Tongue (tissue), 2 donors: ENCODE measurements around the gene SLIT3. TPM values are rescaled to one million over a fixed set of nuclear protein-coding genes. Genes with fewer than 3 reads are reported as not detected.

ENCODE experiments used
- DNase-seq: peaks from one replicate; pipeline ENCODE4 v3.0.0-alpha.2; 2015
- total RNA-seq: library from RNA; depleted of rRNA; stranded (reverse); fragments of >200 nt; gene quantifications from one replicate; pipeline ENCODE4 v1.2.3, GENCODE V29; 2014

Gene SLIT3
- total RNA-seq, 1 donor from 2014 or later: 21.4 TPM

DNA sequence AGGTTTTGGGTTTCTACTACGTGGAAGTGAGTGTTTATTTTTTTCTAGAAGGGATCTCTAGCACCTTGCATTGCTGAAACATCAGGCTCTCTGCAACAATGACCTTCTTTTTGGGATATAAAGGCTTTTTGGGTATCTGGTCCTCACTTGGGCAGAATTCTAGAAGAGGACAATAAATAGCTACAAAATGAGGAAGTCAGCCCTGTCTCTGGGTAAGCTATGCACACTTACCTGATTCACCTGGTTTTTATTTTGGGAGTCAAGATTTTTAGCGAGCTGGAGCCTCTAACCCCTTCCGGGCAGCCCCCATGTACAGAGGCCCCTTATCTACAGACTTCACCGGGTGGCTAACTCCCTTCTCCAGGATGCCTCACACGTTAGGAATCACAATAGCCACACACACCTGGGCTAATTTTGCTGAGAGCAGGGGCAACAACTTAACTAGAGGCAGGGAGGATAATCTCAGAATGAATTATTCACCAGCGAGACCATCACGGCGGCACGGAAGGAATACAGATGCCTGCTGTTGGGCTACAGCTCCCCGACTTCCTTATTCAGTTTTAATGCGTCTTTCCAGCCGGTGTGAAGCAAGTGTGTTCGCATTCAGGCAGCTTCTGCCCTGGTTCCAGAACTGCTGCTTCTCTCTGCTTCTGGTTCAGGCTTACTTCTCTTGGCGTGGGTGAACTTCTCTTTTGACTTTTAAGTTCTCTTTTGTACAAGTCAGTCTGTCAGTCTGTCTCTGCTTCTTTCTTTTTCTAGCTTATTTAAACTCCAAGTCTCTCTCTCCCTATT is 380.7 kb downstream of the SLIT3 start:
- no peak for DNase-seq

DNA sequence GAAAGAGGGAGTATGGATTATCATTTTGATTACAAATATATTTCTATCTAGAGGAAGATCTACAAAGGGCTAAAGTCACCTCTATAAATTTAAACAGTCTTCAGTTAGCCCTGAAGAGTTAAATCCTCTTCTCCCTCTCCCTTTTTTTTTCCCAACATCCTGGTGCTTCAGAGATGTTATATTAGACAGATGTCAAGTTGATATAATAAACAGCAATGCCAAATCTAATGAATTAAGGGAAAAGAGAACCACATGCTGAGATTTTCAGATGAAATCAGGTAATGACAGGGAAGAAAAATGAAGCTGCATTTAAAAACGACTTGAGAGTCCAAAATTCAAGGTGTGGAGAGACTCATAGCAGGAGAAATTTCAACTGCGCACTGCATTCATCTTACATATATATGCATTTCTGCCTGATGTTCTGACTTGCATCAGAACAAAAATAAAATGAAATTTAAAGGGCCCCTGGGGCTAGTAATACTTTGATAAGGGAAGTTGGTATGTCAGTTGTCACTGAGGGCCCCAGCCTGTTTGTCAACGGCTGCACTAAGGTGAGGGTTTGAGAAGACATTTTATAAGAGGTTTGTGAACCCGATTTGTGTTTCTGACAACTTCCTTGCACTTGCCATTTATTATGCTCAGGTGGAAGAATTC is 382.9 kb downstream of the SLIT3 start:
- DNase-seq: no peak

DNA sequence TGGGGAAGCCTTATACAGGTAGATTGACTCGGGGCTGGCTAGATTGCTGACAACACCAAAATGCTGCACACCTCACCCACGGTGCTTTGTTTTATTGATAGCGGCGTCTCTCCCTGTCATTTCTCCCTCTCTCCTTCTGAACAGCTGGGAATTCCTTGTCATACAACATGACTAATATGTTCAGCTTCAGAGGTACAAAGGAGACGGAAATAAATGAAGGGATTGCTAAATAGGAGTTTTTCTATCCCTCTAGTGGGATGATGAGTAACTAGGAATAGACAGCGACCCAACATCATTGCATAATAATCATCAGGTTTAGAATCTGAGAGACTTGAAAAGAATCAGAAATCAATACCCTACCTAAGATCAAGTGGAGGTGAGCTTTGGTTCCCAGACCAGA is 384.1 kb downstream of the SLIT3 start:
- DNase-seq: no peak

DNA sequence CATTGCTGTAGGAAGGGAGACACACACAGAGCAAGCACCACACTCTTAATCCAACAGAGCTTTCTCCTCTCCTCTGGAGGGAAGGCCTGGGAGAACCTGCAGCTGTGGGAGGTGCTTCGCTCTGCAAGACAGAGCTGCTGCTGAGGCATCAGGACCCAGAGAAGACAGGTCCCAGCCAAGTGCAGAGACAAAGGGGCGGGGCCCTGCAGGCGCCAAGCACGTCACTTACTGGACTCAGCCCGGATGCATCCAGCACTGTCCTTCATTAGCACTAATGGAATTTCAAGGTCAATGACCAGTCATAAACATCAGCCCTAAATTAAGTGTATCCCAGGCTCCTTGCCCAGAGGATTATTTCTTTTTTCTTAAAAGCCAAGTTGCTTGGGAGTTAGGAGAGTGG is 384.7 kb downstream of the SLIT3 start:
- peak; percentile 13 for DNase-seq

DNA sequence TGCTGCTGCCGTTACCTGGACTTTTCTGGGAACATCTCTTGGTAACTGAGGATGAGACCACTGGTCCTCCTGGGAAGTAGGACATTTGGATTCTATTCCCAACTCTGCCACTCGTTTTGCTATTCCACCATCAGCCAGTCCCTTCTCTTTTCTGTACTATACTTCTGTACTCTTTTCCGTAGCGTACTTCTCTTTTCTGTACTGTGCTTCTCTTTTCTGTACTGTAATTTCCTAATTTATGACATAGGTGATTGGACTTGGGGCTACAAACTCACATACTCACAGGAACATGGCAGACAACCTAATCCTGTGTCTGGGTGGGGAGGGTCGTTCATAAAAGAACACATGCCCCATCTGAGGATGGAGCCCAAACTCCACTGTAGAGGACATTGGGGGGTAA is 386.4 kb downstream of the SLIT3 start:
- no peak for DNase-seq

DNA sequence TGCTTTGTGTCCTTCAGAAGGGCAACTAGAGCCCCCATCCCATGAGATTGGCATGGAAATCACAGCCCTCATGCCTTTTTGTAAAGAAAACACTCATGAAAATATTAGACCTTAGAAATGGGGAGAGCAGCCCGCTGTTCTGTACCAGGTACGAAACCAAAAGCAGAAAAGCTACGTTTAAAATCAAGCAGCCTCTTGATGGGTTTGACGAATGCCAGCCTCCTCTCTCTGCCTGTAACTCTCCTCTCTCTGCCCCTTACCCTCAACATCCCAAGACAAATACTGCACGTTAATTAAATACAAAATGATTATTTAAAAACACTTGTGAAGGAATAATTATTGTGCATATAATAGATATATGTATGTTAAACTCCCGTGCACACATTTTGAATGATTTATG is 390.1 kb downstream of the SLIT3 start:
- no peak for DNase-seq

DNA sequence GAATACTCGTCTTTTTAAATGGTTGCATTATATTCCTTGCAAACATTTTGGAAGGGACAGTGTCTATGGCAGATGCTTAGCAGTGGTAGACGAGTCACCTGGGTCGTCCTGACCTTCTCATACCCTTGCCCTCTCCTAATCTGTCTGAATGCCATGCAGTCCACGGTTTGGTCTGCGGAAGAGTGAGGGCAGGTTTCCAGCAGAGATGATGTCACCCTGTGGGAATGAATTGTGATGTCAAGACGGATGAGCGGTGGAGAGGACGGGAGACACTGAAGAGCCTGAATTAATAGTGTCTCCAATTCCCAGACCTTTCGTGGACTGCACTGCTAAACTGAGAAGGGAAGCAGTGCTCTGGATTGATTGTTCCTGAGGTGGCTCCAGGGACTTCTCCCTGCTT is 392.7 kb downstream of the SLIT3 start:
- DNase-seq: no peak

DNA sequence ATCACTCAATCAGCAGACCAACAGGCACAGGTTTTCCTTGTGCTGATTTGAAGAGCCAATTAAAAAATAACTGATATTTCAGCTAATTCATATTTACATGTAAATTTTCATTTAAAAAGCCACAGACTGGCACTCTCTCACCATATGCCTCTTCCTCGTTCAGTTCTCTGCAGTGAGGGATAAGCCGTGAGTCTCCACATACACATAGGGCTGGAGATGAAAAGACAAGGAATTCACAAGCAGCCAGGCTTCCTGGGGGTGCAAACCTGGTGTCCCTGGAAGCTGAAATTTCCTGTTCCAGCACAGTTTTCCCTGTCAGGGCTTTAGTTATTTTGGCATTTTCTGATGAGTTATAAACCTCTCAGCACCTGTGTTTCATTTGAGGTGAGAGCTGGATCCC is 397.9 kb downstream of the SLIT3 start:
- DNase-seq: no peak

DNA sequence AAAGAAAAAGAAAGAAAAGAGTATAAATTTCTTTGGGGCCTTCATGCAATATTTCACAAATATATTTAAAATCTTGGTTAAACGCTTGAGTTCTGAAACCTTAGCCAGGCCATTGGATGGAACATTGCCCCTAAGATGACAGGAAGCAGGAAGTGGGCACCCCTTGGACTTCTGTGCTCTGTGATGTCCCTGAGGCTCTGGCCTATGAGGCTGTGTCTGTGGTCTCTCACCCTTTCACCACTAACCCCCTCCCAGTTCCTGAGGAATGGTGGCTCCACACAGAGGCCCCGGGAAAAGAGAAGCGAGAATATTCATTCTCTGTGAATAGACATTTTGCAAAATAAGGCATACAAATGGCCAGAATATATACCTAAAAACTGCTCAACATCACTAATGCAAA is 401.3 kb downstream of the SLIT3 start:
- no peak for DNase-seq

DNA sequence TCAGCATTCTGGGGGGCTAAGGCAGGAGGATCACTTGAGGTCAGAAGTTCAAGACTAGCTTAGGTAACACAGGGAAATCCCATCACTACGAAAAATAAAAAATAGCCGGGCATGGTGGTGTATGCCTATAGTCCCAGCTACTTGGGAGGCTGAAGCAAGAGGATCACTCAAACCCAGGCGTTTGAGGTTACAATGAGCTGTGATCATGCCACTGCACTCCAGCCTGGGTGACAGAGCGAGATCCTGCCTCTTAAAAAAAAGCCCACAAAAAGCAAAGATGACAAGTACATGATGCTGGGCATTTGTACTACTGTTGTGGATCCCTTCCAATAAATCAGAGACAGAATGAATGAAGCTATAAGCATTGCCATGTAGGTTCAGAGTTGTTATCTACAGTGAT is 401.7 kb downstream of the SLIT3 start:
- no peak for DNase-seq

DNA sequence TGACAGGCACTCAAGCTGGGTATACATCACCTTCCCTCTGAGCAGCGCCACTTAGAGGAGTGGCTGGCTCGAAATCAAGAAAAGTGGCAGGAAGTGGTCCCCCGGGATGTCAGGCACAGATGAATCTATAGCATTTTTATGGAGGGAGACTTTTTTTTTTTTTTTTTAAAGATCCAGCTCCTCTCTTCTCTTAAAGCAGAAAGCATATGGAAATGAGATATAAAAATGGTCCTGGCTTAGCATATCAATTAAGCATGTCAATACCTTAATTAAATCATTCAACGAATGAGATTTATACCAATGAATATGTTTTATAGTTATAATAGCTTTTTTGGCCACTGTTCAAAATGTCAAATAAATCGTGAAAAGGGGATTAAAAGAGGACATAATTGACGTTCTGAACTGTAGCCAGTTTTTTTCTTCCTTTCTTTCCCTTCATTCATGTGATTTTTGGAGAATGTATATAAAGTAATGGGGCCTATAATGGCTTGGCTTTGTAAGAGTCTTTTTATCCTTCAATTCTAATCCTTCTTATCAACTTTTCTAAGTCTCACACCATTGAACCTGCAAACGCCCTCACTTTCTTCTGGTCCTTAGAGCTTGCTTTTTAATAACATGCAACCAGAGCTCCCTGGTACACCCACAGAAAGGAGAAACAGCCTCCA is 402.6 kb downstream of the SLIT3 start:
- no peak for DNase-seq

DNA sequence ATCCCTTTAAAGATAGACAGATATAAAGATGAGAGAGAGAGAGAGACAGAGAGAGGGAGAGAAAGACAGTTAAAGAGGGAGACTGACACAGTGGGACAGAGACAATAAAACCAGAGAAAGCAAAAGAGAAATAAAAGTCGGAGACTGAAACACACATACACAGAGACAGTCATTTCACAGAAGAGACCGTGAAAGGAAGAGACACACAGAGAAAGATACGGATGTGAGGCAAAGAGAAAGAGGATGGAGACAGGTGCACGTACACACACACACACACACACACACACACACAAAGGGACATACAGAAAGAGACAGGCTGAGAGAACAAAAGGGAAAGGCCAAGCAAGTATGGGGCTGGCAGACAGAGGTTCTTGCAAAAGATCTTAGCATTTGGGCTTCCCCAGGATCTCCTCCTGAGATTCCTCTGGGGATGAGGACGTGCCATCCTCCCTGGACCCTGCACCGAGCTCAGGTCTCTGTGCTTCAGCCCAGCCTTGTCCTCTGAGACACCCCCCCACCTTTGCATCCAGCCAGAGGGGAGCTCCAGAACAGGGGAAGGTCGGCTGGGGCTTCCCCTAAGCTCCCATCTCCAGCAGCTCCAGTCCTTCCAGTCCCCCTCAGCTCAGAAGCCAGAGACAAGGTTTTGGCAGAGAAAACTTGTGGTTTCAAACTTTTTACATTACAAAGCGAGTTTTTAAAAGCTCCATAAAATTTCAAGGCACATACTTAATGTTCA is 403.4 kb downstream of the SLIT3 start:
- DNase-seq: no peak

DNA sequence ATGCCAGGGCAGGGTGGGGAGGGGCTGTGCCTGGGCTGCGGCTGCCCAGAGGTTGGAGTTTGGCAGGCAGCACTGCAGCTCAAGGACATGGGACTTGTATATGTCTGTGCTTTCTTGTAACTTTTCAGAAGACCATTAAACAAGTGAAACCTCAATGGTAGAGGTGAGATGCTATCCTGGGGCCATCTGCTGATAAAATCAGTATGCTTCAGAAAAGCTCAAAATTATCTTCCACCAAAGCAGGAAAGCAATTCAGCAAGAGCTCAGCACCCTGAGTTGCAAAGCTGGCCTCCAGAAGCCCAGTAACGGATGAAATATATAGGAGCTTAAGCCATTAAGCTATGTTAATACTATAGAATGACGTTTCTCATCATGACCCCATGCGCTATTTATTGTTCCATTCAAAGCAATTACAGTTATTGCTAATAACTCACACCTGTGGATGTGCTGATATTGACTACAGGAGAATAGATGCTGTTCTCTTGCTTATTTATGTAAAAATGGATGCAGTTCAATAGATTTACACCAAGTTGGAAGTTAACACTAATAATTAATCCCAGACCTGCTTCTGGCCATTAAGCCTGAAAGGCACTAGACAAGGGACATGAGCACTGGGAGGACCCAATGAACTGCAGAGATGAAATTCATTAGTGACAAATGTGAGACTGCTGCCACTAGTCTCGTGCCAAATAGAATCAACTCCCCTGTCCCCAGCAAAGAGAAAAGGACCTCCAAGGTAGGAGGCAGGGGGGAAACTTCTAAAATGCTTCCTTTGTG is 405.5 kb downstream of the SLIT3 start:
- DNase-seq: no peak

DNA sequence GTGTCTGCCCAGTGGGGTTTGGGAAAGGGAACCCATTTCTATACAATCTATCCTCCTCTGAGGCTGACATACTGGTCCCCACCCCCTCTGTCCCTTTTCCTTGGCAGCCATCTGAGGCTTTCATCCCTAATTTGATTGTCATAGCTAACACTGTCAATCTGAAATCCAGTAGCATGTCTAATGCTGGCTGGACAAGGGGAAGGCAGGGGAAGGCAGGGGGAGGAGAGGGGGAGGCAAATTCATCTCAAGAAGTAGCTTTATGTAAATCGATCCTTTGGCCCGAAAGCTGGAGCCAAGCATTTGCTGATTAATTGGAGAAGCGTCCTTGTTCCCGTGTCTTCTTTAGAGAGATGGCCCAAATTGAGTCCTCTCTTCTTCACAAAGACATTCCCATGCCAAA is 407.7 kb downstream of the SLIT3 start:
- DNase-seq: no peak

DNA sequence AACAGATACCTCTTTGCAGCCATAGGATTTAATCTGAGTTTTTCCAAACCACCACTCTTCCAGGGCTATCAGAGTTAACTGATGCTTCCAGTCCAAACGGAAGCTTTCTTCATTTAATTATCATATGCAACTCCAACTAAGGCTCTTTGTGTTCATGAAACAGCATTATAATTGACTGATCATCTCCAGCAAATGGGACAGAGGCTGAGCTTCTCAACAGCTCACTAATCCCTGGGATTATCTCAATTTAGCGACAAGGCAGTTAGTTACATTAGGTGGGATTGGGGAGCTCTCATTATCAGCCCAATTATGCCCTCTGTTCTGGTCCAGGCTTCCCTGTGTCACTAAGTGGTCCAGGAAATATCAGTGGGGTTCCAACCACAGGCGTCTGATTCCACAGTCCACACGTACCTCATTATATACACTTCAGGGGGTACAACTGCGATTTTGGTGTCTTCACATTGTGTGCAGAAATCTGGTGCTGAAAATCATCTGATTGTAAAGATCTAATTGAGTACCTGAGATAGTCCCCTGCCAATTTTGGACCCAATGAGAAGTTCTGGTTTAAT is 408.2 kb downstream of the SLIT3 start:
- no peak for DNase-seq

DNA sequence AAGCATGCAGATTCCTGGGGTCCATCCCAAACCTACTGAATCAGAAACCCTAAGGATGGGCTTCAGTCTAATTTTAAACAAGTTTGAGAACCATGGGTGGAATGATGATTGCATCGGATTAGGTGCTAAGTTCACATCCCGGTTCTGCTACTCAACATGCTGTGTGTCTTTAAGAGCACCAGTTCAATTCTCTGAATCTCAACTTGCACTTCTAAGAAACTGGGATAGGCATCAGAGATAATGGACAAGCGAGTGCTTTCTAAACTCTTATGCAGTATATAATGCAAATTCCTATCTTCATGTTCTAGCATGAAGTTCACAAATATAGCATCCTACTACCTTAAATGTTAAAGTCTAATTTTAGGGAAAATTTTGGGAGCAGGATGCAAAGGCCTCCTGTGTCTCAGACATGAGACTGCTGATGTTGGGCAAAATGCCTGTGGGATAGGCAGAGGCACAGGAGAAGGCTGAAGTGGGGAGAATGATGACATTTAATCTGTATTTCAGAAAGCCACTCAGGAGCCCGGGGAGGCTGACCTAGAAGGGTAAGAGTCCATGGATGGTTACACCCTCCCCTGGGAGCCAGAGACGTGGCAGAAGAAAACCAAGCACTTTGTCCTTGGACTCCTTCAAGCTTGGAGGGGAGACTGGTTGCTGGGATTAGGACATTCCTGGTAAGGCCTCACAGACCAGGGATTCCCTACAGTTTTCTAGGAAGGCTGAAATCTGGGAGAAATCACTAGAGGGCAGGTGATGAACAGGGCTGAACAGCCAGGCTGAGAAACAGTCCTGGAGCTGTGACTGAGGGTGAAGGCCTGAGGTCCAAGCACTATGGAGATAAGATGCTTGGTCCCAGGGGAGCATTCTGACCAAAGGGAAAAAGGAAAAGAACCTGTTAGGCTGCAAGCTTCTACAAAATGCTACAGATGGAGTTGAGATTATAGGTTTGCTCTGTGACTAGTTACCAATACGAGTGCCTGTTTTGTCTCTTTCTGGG is 409.8 kb downstream of the SLIT3 start:
- DNase-seq: no peak

DNA sequence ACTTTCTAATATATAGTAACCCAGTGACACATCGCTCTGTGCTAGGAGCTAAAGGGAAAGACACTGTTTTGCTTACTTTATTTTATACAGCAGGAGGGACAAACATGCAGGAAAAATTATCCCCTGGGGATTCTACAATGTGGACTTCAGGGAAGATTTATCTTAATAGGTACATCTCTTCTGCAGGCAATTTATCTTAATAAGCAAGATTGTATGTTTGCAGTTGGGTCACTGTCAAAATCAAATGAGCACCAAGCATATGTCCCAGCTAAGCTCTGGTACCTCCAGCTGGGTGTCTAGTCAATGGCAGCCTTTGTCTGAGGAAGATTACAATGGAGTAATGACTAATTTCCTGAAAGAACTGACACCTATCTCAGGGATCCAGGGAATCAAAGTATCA is 411.9 kb downstream of the SLIT3 start:
- DNase-seq: no peak

DNA sequence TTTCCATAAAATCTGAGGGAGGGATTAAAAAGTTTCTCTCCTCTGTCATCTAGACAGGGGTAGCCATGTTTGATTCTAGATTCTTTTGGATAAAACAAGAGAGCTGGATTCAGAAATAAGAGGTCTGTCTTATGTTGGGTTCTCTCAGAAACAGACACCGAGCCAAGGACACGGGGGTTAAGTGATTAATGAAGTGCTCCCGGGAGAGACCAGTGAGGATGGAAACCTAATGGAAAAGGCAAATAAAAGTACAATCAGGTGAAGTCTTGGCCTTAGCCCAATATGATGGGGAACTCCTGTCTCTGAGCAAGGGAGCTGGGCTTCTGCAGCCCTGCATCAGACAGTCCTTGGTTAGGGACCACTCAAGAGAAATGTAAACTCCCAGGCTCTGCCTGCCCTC is 413.0 kb downstream of the SLIT3 start:
- no peak for DNase-seq

DNA sequence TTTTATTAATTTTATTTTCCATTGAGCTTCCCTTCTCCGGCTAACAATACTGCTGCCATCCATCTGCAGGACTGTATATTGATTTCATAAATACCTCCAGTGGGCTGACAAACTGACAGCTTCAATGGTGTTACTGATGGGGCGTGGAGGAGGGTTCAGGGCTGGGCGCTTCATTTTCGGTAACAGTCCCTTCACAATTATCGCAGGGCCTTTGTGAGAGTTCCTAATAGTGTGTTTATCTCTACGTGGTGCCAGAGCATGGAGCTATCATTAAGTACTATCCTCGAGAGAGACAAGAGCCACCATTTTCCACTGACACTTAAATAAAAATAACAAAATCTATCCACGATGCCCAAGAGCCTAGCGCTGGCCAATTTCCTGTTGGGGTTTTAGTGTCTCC is 414.8 kb downstream of the SLIT3 start:
- no peak for DNase-seq

DNA sequence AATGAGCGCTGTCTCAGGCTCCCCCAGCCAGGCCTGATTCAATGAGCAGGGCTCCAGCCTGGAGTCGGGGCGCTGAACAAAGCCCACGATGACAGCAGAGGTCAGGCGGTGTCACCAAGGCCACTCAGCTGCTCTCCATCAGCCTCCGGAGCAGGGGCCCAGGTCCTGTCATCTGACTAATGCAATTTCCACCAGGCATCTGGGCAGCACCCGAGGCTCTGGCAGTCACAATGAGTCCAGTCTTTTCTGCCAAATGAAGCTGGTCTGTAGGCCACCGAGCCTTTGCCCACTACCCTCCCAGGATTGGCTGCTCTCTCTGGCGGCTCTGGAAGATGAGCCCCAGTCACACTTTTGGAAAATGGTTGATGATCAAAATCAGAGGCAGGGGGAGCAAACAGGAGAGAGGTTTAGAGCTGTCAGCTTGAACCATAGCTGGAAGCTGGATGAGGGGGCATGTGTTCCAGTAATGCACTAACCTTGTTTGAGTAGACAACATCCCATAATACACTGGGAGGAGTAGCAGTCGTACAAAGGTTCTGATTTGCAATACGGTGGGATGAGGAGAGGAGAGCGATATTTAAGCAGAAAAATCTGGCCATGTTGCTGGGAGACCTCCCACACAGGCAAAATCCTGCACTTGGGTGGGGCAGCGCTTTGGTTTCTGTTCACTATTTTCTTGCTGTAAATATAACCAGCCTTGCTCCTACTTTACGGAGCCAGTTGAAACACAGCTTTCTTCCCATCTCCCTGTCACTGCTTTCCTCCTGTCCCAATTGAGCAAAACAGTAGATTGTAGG is 415.4 kb downstream of the SLIT3 start:
- peak; percentile 33 for DNase-seq
